Ishikawa (cell line): Measurements from ENCODE around the gene CACNB2.

ENCODE experiments used
- CEBPB ChIP-seq: IDR thresholded peaks from 2 replicates; pipeline ENCODE4 v1.6.1; 2012
- CREB1 ChIP-seq: IDR thresholded peaks from 2 replicates; pipeline ENCODE4 v1.6.1; 2012; ENCODE audit warnings: low read depth
- EGR1 ChIP-seq: IDR thresholded peaks from 2 replicates; pipeline ENCODE4 v1.6.1; 2012
- EP300 ChIP-seq: IDR thresholded peaks from 2 replicates; pipeline ENCODE4 v1.6.1; 2012; ENCODE audit warnings: borderline replicate concordance
- FOXM1 ChIP-seq: IDR thresholded peaks from 2 replicates; pipeline ENCODE4 v1.6.1; 2012; ENCODE audit warnings: low read depth, borderline replicate concordance
- MAX ChIP-seq: IDR thresholded peaks from 2 replicates; pipeline ENCODE4 v1.6.1; 2012
- NFIC ChIP-seq: IDR thresholded peaks from 2 replicates; pipeline ENCODE4 v1.6.1; 2012
- RAD21 ChIP-seq: IDR thresholded peaks from 2 replicates; pipeline ENCODE4 v1.6.1; 2012; ENCODE audit warnings: low read depth
- REST ChIP-seq: IDR thresholded peaks from 2 replicates; pipeline ENCODE4 v1.6.1; 2012; ENCODE audit warnings: low read depth, mild to moderate bottlenecking
- TCF12 ChIP-seq: IDR thresholded peaks from 2 replicates; pipeline ENCODE4 v1.6.1; 2012; ENCODE audit warnings: low read depth
- YY1 ChIP-seq: IDR thresholded peaks from 2 replicates; pipeline ENCODE4 v1.6.1; 2012; ENCODE audit warnings: low read depth
- ZBTB7A ChIP-seq: IDR thresholded peaks from 2 replicates; pipeline ENCODE4 v1.6.1; 2012; ENCODE audit warnings: low read depth

GRCh38 chr10:18429335-18429734 lies 289.1 kb downstream of the CACNB2 start:
- no peak for TF ChIP-seq EP300
- no peak for TF ChIP-seq FOXM1
- no peak for TF ChIP-seq CEBPB
- no peak for TF ChIP-seq NFIC
- TF ChIP-seq RAD21, result no peak
- TF ChIP-seq MAX, result no peak
- no peak for TF ChIP-seq ZBTB7A
- TF ChIP-seq CREB1, result no peak
- no peak for TF ChIP-seq YY1
- no peak for TF ChIP-seq TCF12
- no peak for TF ChIP-seq EGR1
- TF ChIP-seq REST, result no peak
